A549 treated with AZD2906 at 1 μM for 4 hours (cell line): Measurements from ENCODE around the gene TTLL12. TPM values are rescaled to one million over a fixed set of nuclear protein-coding genes. Genes with fewer than 3 reads are reported as not detected.

ENCODE experiments used
- total RNA-seq: library from RNA; stranded (reverse); fragments of 200-300 nt; extraction: Qiagen RNA extraction; gene quantifications from 5 replicates; pipeline ENCODE4 v1.2.3, GENCODE V29; 2022

The TTLL12 gene
- 21.8 to 27.3 TPM (median 25.6 TPM) in 5 replicates for total RNA-seq

GRCh38 chr22:43186272-43187170 lies at the start of gene TTLL12:
TSS of gene TTLL12 (minus strand) at chr22:43187134. CDS start at chr22:43187069, 65 bp downstream.

GRCh38 chr22:43151251-43152002 lies 35.5 kb downstream of the TTLL12 start, which contains the start of gene TSPO:
TSS of gene TSPO (plus strand) at chr22:43151559. CDS start at chr22:43159239, 7,680 bp downstream.

GRCh38 chr22:43142880-43143562 lies 43.9 kb downstream of the TTLL12 start, which contains the start of gene MCAT:
TSS of gene MCAT (minus strand) at chr22:43143398. CDS start at chr22:43143348, 50 bp downstream.

Other genes starting within 250 kb of the TTLL12 start
- gene PACSIN2, start 172.0 kb downstream of the TTLL12 start, total RNA-seq, result 166 to 205 TPM (median 196 TPM) in 5 replicates
- gene TTLL1, start 97.7 kb downstream of the TTLL12 start, total RNA-seq, result 2.0 to 3.3 TPM (median 2.5 TPM) in 5 replicates
- 1.7 to 2.5 TPM (median 2.0 TPM) in 5 replicates for gene BIK, start 76.4 kb downstream of the TTLL12 start, total RNA-seq
- 16.2 to 28.3 TPM (median 24.8 TPM) in 5 replicates for gene MCAT, start 43.7 kb downstream of the TTLL12 start, total RNA-seq
- 142 to 259 TPM (median 233 TPM) in 5 replicates for gene TSPO, start 35.6 kb downstream of the TTLL12 start, total RNA-seq
- 0.06 to 0.24 TPM (median 0.15 TPM) in 5 replicates for gene SCUBE1, start 156.2 kb upstream of the TTLL12 start, total RNA-seq
- gene MPPED1, start 224.9 kb upstream of the TTLL12 start, total RNA-seq, result not detected in 5 replicates